ENCODE results near the gene WNT5A. TPM values are rescaled to one million over a fixed set of nuclear protein-coding genes. Genes with fewer than 3 reads are reported as not detected.

WNT5A gene
- 5.5 and 13.8 TPM in 2 replicates for total RNA-seq
- long read RNA-seq, full-length matches to known transcripts = 1 of 3 reads
- long read RNA-seq, partial matches to known transcripts = 0 of 3 reads
- long read RNA-seq, other reads (novel, unspliced or antisense) = 2 of 3 reads

- no peaks in the 10 kb centered on the region for H3K9me3 Mint-ChIP-seq (ENCODE audit: low read depth)
- H3K4me1 Mint-ChIP-seq (ENCODE audit: low read depth) = peaks cover 28% of the 10 kb centered on the region
- H3K27me3 Mint-ChIP-seq = peaks cover 86% of the 10 kb centered on the region
- peak within 1 kb of the TSS; percentile 82 for H3K4me3 Mint-ChIP-seq (ENCODE audit: low read depth)
- DNase-seq (ENCODE audit: low spot score, unreplicated experiment) = no peak
- TF ChIP-seq CTCF (IDR thresholded peaks at IDR 0.05; ENCODE audit: unreplicated experiment) = no peak
- H3K27ac Mint-ChIP-seq = peak within 1 kb of the TSS; percentile 92
- no peaks in the 10 kb centered on the region for H3K36me3 Mint-ChIP-seq (ENCODE audit: insufficient read depth)
These were observed at the start of gene WNT5A for GRCh38 chr3:55486857-55487380. TSS of gene WNT5A (minus strand) at chr3:55487306. CDS start at chr3:55486985, 321 bp downstream.

GRCh38 chr3:55534876-55535275 is 47.8 kb upstream of the WNT5A start:
- H3K36me3 Mint-ChIP-seq (ENCODE audit: insufficient read depth) = peaks cover 1% of the 10 kb centered on the region
- H3K9me3 Mint-ChIP-seq (ENCODE audit: low read depth) = no peaks in the 10 kb centered on the region
- peaks cover 17% of the 10 kb centered on the region for H3K4me1 Mint-ChIP-seq (ENCODE audit: low read depth)
- H3K4me3 Mint-ChIP-seq (ENCODE audit: low read depth) = no peak overlapping the region
- TF ChIP-seq CTCF (IDR thresholded peaks at IDR 0.05; ENCODE audit: unreplicated experiment) = no peak
- no peak overlapping the region for H3K27ac Mint-ChIP-seq
- no peaks in the 10 kb centered on the region for H3K27me3 Mint-ChIP-seq
- no peak for DNase-seq (ENCODE audit: low spot score, unreplicated experiment)

- no peak for TF ChIP-seq CTCF (IDR thresholded peaks at IDR 0.05; ENCODE audit: unreplicated experiment)
- no peak for DNase-seq (ENCODE audit: low spot score, unreplicated experiment)
- Mint-ChIP-seq H3K27me3 (no peaks in the 10 kb centered on the region), H3K4me3 (ENCODE audit: low read depth) (no peak overlapping the region), H3K9me3 (ENCODE audit: low read depth) (no peaks in the 10 kb centered on the region), H3K27ac (no peak overlapping the region), H3K36me3 (ENCODE audit: insufficient read depth) (peaks cover 1% of the 10 kb centered on the region), H3K4me1 (ENCODE audit: low read depth) (peaks cover 10% of the 10 kb centered on the region)
These were observed 45.7 kb upstream of the WNT5A start for GRCh38 chr3:55532806-55533205.

- H3K9me3 Mint-ChIP-seq (ENCODE audit: low read depth) = no peaks in the 10 kb centered on the region
These were observed 44.2 kb upstream of the WNT5A start for GRCh38 chr3:55531321-55531720.

GRCh38 chr3:55527361-55527760 is 40.3 kb upstream of the WNT5A start:
- peaks cover 12% of the 10 kb centered on the region for H3K4me1 Mint-ChIP-seq (ENCODE audit: low read depth)
- H3K27ac Mint-ChIP-seq = no peak overlapping the region
- H3K36me3 Mint-ChIP-seq (ENCODE audit: insufficient read depth) = no peaks in the 10 kb centered on the region
- TF ChIP-seq CTCF (IDR thresholded peaks at IDR 0.05; ENCODE audit: unreplicated experiment) = no peak
- H3K9me3 Mint-ChIP-seq (ENCODE audit: low read depth) = no peaks in the 10 kb centered on the region
- no peak overlapping the region for H3K4me3 Mint-ChIP-seq (ENCODE audit: low read depth)
- no peak for DNase-seq (ENCODE audit: low spot score, unreplicated experiment)
- H3K27me3 Mint-ChIP-seq = no peaks in the 10 kb centered on the region

More at GRCh38 chr3:55531321-55531720, 44.2 kb upstream of the WNT5A start:
- no peak for DNase-seq (ENCODE audit: low spot score, unreplicated experiment)
- Mint-ChIP-seq H3K4me3 (ENCODE audit: low read depth) (no peak overlapping the region), H3K36me3 (ENCODE audit: insufficient read depth) (peaks cover 1% of the 10 kb centered on the region), H3K4me1 (ENCODE audit: low read depth) (peaks cover 12% of the 10 kb centered on the region), H3K27ac (no peak overlapping the region), H3K27me3 (no peaks in the 10 kb centered on the region)
- no peak for TF ChIP-seq CTCF (IDR thresholded peaks at IDR 0.05; ENCODE audit: unreplicated experiment)

Measured in progenitor cell of endocrine pancreas (in vitro differentiated cells).